SK-N-SH treated with all-trans-retinoic acid at 6 μM for 48 hours (cell line): ENCODE results near the gene RGS10.

ENCODE experiments used
- ESRRG ChIP-seq: fragments of 250-450 bp; sonication (Bioruptor Pico); IDR thresholded peaks from 2 replicates; pipeline ENCODE4 v1.6.1; 2021; ENCODE audit warnings: mild to moderate bottlenecking
- GLIS3 ChIP-seq: fragments of 250-450 bp; sonication (Bioruptor Pico); IDR thresholded peaks from 2 replicates; pipeline ENCODE4 v1.5.0; 2020; ENCODE audit warnings: mild to moderate bottlenecking, moderate library complexity
- ISL1 ChIP-seq: fragments of 250-450 bp; sonication (Bioruptor Pico); IDR thresholded peaks from 2 replicates; pipeline ENCODE4 v2.1.2; 2022; ENCODE audit warnings: mild to moderate bottlenecking, moderate library complexity
- PPARA ChIP-seq: fragments of 250-450 bp; sonication (Bioruptor Pico); IDR thresholded peaks from 2 replicates; pipeline ENCODE4 v1.5.0; 2020; ENCODE audit warnings: mild to moderate bottlenecking, borderline replicate concordance
- RARB ChIP-seq: fragments of 250-450 bp; sonication (Bioruptor Pico); IDR thresholded peaks from 2 replicates; pipeline ENCODE4 v1.8.0; 2021; ENCODE audit warnings: mild to moderate bottlenecking, moderate library complexity
- SNAI2 ChIP-seq: fragments of 250-450 bp; sonication (Bioruptor Pico); IDR thresholded peaks from 2 replicates; pipeline ENCODE4 v1.5.0; 2020; ENCODE audit warnings: mild to moderate bottlenecking, moderate library complexity
- TCF4 ChIP-seq: fragments of 250-450 bp; sonication (Bioruptor Pico); IDR thresholded peaks from 2 replicates; pipeline ENCODE4 v1.8.0; 2021; ENCODE audit warnings: mild to moderate bottlenecking, moderate library complexity, borderline replicate concordance
- ZFP3 ChIP-seq: fragments of 250-450 bp; sonication (Bioruptor Pico); IDR thresholded peaks from 2 replicates; pipeline ENCODE4 v1.5.0; 2020; ENCODE audit warnings: mild to moderate bottlenecking, moderate library complexity
- ZFP30 ChIP-seq: fragments of 450-650 bp; formaldehyde crosslinking; IDR thresholded peaks from 2 replicates; pipeline ENCODE4 v1.5.0; 2022; ENCODE audit warnings: mild to moderate bottlenecking, moderate library complexity
- ZNF8 ChIP-seq: fragments of 450-650 bp; formaldehyde crosslinking; IDR thresholded peaks from 2 replicates; pipeline ENCODE4 v1.5.0; 2020; ENCODE audit warnings: mild to moderate bottlenecking, moderate library complexity
- TF ChIP-seq, protein P1 (sequence below): fragments of 250-450 bp; sonication (Bioruptor Pico); IDR thresholded peaks from 2 replicates; pipeline ENCODE4 v1.8.0; 2020; ENCODE audit warnings: mild to moderate bottlenecking, moderate library complexity, borderline replicate concordance
- TF ChIP-seq, protein P2 (sequence below): fragments of 250-450 bp; sonication (Bioruptor Pico); IDR thresholded peaks from 2 replicates; pipeline ENCODE4 v1.5.1; 2020; ENCODE audit warnings: low read depth, mild to moderate bottlenecking, moderate library complexity
- TF ChIP-seq, protein P3 (sequence below): fragments of 250-450 bp; sonication (Bioruptor Pico); IDR thresholded peaks from 2 replicates; pipeline ENCODE4 v1.5.1; 2021; ENCODE audit warnings: mild to moderate bottlenecking, moderate library complexity

GRCh38 chr10:119567978-119568377 lies 25.5 kb upstream of the RGS10 start:
- no peak for TF ChIP-seq PPARA (CRISPR knock-in tag)
- no peak for TF ChIP-seq TCF4 (CRISPR knock-in tag)
- no peak for TF ChIP-seq ZFP30 (CRISPR knock-in tag)
- no peak for TF ChIP-seq SNAI2
- no peak for TF ChIP-seq ESRRG
- TF ChIP-seq ISL1 (CRISPR knock-in tag) = no peak
- TF ChIP-seq GLIS3 (CRISPR knock-in tag) = no peak
- TF ChIP-seq, protein P1, sequence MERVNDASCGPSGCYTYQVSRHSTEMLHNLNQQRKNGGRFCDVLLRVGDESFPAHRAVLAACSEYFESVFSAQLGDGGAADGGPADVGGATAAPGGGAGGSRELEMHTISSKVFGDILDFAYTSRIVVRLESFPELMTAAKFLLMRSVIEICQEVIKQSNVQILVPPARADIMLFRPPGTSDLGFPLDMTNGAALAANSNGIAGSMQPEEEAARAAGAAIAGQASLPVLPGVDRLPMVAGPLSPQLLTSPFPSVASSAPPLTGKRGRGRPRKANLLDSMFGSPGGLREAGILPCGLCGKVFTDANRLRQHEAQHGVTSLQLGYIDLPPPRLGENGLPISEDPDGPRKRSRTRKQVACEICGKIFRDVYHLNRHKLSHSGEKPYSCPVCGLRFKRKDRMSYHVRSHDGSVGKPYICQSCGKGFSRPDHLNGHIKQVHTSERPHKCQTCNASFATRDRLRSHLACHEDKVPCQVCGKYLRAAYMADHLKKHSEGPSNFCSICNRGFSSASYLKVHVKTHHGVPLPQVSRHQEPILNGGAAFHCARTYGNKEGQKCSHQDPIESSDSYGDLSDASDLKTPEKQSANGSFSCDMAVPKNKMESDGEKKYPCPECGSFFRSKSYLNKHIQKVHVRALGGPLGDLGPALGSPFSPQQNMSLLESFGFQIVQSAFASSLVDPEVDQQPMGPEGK = no peak
- TF ChIP-seq RARB = no peak
- TF ChIP-seq, protein P2, sequence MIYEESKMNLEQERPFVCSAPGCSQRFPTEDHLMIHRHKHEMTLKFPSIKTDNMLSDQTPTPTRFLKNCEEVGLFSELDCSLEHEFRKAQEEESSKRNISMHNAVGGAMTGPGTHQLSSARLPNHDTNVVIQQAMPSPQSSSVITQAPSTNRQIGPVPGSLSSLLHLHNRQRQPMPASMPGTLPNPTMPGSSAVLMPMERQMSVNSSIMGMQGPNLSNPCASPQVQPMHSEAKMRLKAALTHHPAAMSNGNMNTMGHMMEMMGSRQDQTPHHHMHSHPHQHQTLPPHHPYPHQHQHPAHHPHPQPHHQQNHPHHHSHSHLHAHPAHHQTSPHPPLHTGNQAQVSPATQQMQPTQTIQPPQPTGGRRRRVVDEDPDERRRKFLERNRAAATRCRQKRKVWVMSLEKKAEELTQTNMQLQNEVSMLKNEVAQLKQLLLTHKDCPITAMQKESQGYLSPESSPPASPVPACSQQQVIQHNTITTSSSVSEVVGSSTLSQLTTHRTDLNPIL (CRISPR knock-in tag) = no peak
- no peak for TF ChIP-seq ZNF8 (CRISPR knock-in tag)
- TF ChIP-seq ZFP3 = no peak
- TF ChIP-seq, protein P3, sequence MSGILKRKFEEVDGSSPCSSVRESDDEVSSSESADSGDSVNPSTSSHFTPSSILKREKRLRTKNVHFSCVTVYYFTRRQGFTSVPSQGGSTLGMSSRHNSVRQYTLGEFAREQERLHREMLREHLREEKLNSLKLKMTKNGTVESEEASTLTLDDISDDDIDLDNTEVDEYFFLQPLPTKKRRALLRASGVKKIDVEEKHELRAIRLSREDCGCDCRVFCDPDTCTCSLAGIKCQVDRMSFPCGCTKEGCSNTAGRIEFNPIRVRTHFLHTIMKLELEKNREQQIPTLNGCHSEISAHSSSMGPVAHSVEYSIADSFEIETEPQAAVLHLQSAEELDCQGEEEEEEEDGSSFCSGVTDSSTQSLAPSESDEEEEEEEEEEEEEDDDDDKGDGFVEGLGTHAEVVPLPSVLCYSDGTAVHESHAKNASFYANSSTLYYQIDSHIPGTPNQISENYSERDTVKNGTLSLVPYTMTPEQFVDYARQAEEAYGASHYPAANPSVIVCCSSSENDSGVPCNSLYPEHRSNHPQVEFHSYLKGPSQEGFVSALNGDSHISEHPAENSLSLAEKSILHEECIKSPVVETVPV (CRISPR knock-in tag) = no peak
